H9 (cell line): ENCODE results near the gene SLC11A1. TPM values are rescaled to one million over a fixed set of nuclear protein-coding genes. Genes with fewer than 3 reads are reported as not detected.

Experiments
- DNase-seq: peaks from one replicate; pipeline ENCODE4 v3.0.0-alpha.2; 2017
- H2AFZ ChIP-seq: one replicate; pipeline ENCODE4 v1.6.1; 2013; ENCODE audit warnings: mild to moderate bottlenecking, low read length, control low read depth, moderate library complexity
- H2AK5ac ChIP-seq: 2 replicates; pipeline ENCODE4 v1.6.1; 2013; ENCODE audit warnings: low read length, control low read depth, mixed read lengths; ENCODE audit not compliant: insufficient read length
- H2BK120ac ChIP-seq: one replicate; pipeline ENCODE4 v1.6.1; 2013; ENCODE audit warnings: low read depth, mild to moderate bottlenecking, low read length, control low read depth, inconsistent platforms; ENCODE audit not compliant: poor library complexity, severe bottlenecking
- H2BK12ac ChIP-seq: 2 replicates; pipeline ENCODE4 v1.6.1; 2013; ENCODE audit warnings: low read length, control low read depth, mixed read lengths, low read depth; ENCODE audit not compliant: insufficient read length
- H2BK15ac ChIP-seq: 2 replicates; pipeline ENCODE4 v1.6.1; 2013; ENCODE audit warnings: low read depth, low read length, control low read depth
- H2BK20ac ChIP-seq: one replicate; pipeline ENCODE4 v1.6.1; 2013; ENCODE audit warnings: low read depth, mild to moderate bottlenecking, low read length, control low read depth, inconsistent platforms; ENCODE audit not compliant: poor library complexity, severe bottlenecking
- H2BK5ac ChIP-seq: 2 replicates; pipeline ENCODE4 v1.6.1; 2013; ENCODE audit warnings: low read length, control low read depth, mixed read lengths; ENCODE audit not compliant: insufficient read length
- H3K14ac ChIP-seq: 2 replicates; pipeline ENCODE4 v1.6.1; 2013; ENCODE audit warnings: low read length, control low read depth; ENCODE audit not compliant: insufficient read depth
- H3K18ac ChIP-seq: 2 replicates; pipeline ENCODE4 v1.6.1; 2013; ENCODE audit warnings: low read depth, mild to moderate bottlenecking, mixed read lengths, low read length, control low read depth; ENCODE audit not compliant: insufficient read length
- H3K23ac ChIP-seq: 2 replicates; pipeline ENCODE4 v1.6.1; 2013; ENCODE audit warnings: low read length, control low read depth, mixed read lengths, low read depth; ENCODE audit not compliant: insufficient read length
- H3K23me2 ChIP-seq: 2 replicates; pipeline ENCODE4 v1.6.1; 2013; ENCODE audit warnings: low read depth, mild to moderate bottlenecking, mixed read lengths, low read length, control low read depth; ENCODE audit not compliant: insufficient read length, poor library complexity, severe bottlenecking
- H3K27ac ChIP-seq: 2 replicates; pipeline ENCODE4 v1.5.1; 2013; ENCODE audit warnings: low read length, control low read depth, mixed read lengths, low read depth; ENCODE audit not compliant: insufficient read length
- H3K27me3 ChIP-seq: 2 replicates; pipeline ENCODE4 v1.6.1; 2013; ENCODE audit warnings: low read length, control low read depth, inconsistent platforms; ENCODE audit not compliant: insufficient read depth
- H3K4ac ChIP-seq: 2 replicates; pipeline ENCODE4 v1.6.1; 2013; ENCODE audit warnings: low read depth, mild to moderate bottlenecking, control low read depth, inconsistent platforms, low read length, moderate library complexity
- H3K4me1 ChIP-seq: 2 replicates; pipeline ENCODE4 v1.6.1; 2013; ENCODE audit warnings: low read length, control low read depth, inconsistent platforms; ENCODE audit not compliant: insufficient read depth
- H3K4me2 ChIP-seq: 2 replicates; pipeline ENCODE4 v1.6.1; 2013; ENCODE audit warnings: low read length, control low read depth, mixed read lengths; ENCODE audit not compliant: insufficient read length, insufficient read depth
- H3K56ac ChIP-seq: 2 replicates; pipeline ENCODE4 v1.6.1; 2013; ENCODE audit warnings: low read depth, mild to moderate bottlenecking, mixed read lengths, low read length, control low read depth; ENCODE audit not compliant: insufficient read length
- H3K79me1 ChIP-seq: 2 replicates; pipeline ENCODE4 v1.6.1; 2013; ENCODE audit warnings: low read depth, mild to moderate bottlenecking, moderate library complexity, low read length, control low read depth, inconsistent platforms; ENCODE audit not compliant: insufficient read depth, poor library complexity, severe bottlenecking
- H3K79me2 ChIP-seq: 2 replicates; pipeline ENCODE4 v1.6.1; 2013; ENCODE audit warnings: low read length, control low read depth, inconsistent platforms; ENCODE audit not compliant: insufficient read depth
- H3K9ac ChIP-seq: 2 replicates; pipeline ENCODE4 v1.6.1; 2013; ENCODE audit warnings: low read length, control low read depth, mixed read lengths; ENCODE audit not compliant: insufficient read length; ENCODE audit errors: extremely low read depth
- H3K9me3 ChIP-seq: one replicate; pipeline ENCODE4 v1.6.1; 2013; ENCODE audit warnings: low read depth, low read length, inconsistent platforms; ENCODE audit not compliant: control insufficient read depth
- H3T11ph ChIP-seq: one replicate; pipeline ENCODE4 v1.6.1; 2013; ENCODE audit warnings: mild to moderate bottlenecking, low read length, control low read depth, inconsistent platforms
- H4K20me1 ChIP-seq: one replicate; pipeline ENCODE4 v1.6.1; 2013; ENCODE audit not compliant: control insufficient read depth, insufficient read length, insufficient read depth
- H4K5ac ChIP-seq: 2 replicates; pipeline ENCODE4 v1.6.1; 2013; ENCODE audit warnings: low read depth, mild to moderate bottlenecking, mixed read lengths, low read length, control low read depth; ENCODE audit not compliant: insufficient read length
- H4K8ac ChIP-seq: replicated peaks from 2 replicates; pipeline ENCODE4 v1.6.1; 2013; ENCODE audit warnings: low read length, control low read depth, mixed read lengths, low read depth; ENCODE audit not compliant: insufficient read length
- H4K91ac ChIP-seq: 2 replicates; pipeline ENCODE4 v1.6.1; 2013; ENCODE audit warnings: low read depth, mild to moderate bottlenecking, moderate library complexity, mixed read lengths, low read length, control low read depth; ENCODE audit not compliant: insufficient read length
- H3K27ac Mint-ChIP-seq, 3 experiments: 2 replicates in 2 of 3; 3 replicates in 1 of 3; pipeline ENCODE4 v1.8.0; 2020 to 2021; ENCODE audit warnings: mixed read lengths in 3 of 3, mild to moderate bottlenecking in 1 of 3, moderate library complexity in 1 of 3
- H3K27me3 Mint-ChIP-seq: 2 replicates; pipeline ENCODE4 v1.8.0; 2021; ENCODE audit warnings: low read depth, mild to moderate bottlenecking, moderate library complexity, mixed read lengths
- H3K36me3 Mint-ChIP-seq, 3 experiments: 2 replicates in 2 of 3; 3 replicates in 1 of 3; pipeline ENCODE4 v1.8.0; 2020 to 2021; ENCODE audit warnings: low read depth in 3 of 3, mixed read lengths in 3 of 3; ENCODE audit not compliant: insufficient read depth in 1 of 3
- H3K4me1 Mint-ChIP-seq, 2 experiments: 2 replicates each; pipeline ENCODE4 v1.8.0; 2020; ENCODE audit warnings: mixed read lengths in 2 of 2
- H3K4me3 Mint-ChIP-seq, 2 experiments: 2 replicates in 1 of 2; 3 replicates in 1 of 2; pipeline ENCODE4 v1.8.0; 2020 to 2021; ENCODE audit warnings: mild to moderate bottlenecking in 2 of 2, mixed read lengths in 2 of 2, moderate library complexity in 1 of 2
- H3K9me3 Mint-ChIP-seq, 2 experiments: 2 replicates in 1 of 2; 3 replicates in 1 of 2; pipeline ENCODE4 v1.8.0; 2020; ENCODE audit warnings: mild to moderate bottlenecking in 2 of 2, mixed read lengths in 2 of 2, moderate library complexity in 1 of 2
- CTCF ChIP-seq: fragments of 200-600 bp; sonication (generic); conservative IDR thresholded peaks from 3 replicates; pipeline ENCODE4 v1.8.0; 2021; ENCODE audit warnings: antibody characterized with exemption, mild to moderate bottlenecking
- WGBS: extraction: QIAGEN DNeasy Blood & Tissue Kit; methylation state at CpG from one replicate; pipeline ENCODE4 v1.1.7; 2013; ENCODE audit warnings: missing lambda C conversion rate, low lambda C conversion rate, mixed read lengths; ENCODE audit not compliant: insufficient read length; ENCODE audit errors: extremely low coverage; 5-methylcytosine and 5-hydroxymethylcytosine counted together
- total RNA-seq: library from RNA; stranded (reverse); gene quantifications from 2 replicates; pipeline ENCODE4 v1.2.1, GENCODE V29; 2021

Gene SLC11A1
- total RNA-seq, 1 experiment from 2014 or later = 0.11 TPM

GRCh38 chr2:218334531-218334930, 47.5 kb upstream of the SLC11A1 start:
- H2BK15ac ChIP-seq = no peak overlapping the region
- Mint-ChIP-seq H3K27me3 (no peaks in the 10 kb centered on the region), H3K4me1 (peaks cover 16% of the 10 kb centered on the region in 2 experiments), H3K27ac (no peak overlapping the region), H3K4me3 (no peak overlapping the region), H3K36me3 (no peaks in the 10 kb centered on the region), H3K9me3 (no peaks in the 10 kb centered on the region)
- H4K8ac ChIP-seq = no peak overlapping the region
- no peak overlapping the region for H3K23ac ChIP-seq
- no peaks in the 10 kb centered on the region for H3K79me2 ChIP-seq
- H3K9me3 ChIP-seq = no peaks in the 10 kb centered on the region
- H2BK120ac ChIP-seq = no peak overlapping the region
- H3T11ph ChIP-seq = no peak overlapping the region
- no peaks in the 10 kb centered on the region for H3K4me1 ChIP-seq
- no peak overlapping the region for H2AFZ ChIP-seq
- no peak overlapping the region for H2BK12ac ChIP-seq
- H3K27ac ChIP-seq = no peak overlapping the region
- no peaks in the 10 kb centered on the region for H3K79me1 ChIP-seq
- H4K91ac ChIP-seq = no peak overlapping the region
- H3K4ac ChIP-seq = no peak overlapping the region
- no peak overlapping the region for H3K18ac ChIP-seq
- H3K4me2 ChIP-seq = no peak overlapping the region
- no peaks in the 10 kb centered on the region for H3K27me3 ChIP-seq
- no CpG with 5 or more reads among the region's 3 CpGs for WGBS
- no peak overlapping the region for H4K5ac ChIP-seq
- no peak overlapping the region for H2BK20ac ChIP-seq
- no peak overlapping the region for H2BK5ac ChIP-seq
- no peak overlapping the region for H3K9ac ChIP-seq
- no peaks in the 10 kb centered on the region for H3K23me2 ChIP-seq
- no peaks in the 10 kb centered on the region for H4K20me1 ChIP-seq
- H3K56ac ChIP-seq = no peak overlapping the region
- no peak for DNase-seq
- no peak for TF ChIP-seq CTCF
- no peak overlapping the region for H3K14ac ChIP-seq
- H2AK5ac ChIP-seq = no peak overlapping the region
